ENCODE data around the gene EPHA7. TPM values are rescaled to one million over a fixed set of nuclear protein-coding genes. Genes with fewer than 3 reads are reported as not detected.

The EPHA7 gene
- total RNA-seq (2022; extraction: Qiagen RNA extraction; ENCODE audit: low read depth): 0.04 to 0.09 TPM (median 0.06 TPM) in 5 replicates

GRCh38 chr6:93419304-93420162, at the start of gene EPHA7:
Gene EPHA7, minus strand, starts transcription at chr6:93419559. Its CDS starts 218 bp downstream, at chr6:93419341.

